AG09319 (cell line): ENCODE data around the gene KRT17.
"Not testable (repeated sequence)": the region's sequence is repeated elsewhere in the genome, so short reads cannot be mapped to it uniquely, and the experiment has no call there.

ENCODE experiments used
- DNase-seq: peaks from one replicate; pipeline ENCODE4 v3.0.0-alpha.2; 2010; ENCODE audit warnings: low read depth; ENCODE audit errors: extremely low read depth
- TF ChIP-seq, protein P1 (sequence below): IDR thresholded peaks from 2 replicates; pipeline ENCODE4 v1.5.1; 2011; ENCODE audit warnings: low read depth, mild to moderate bottlenecking, inconsistent platforms, low read length, moderate library complexity

The KRT17 gene

GRCh38 chr17:41647038-41647813, 22.9 kb upstream of the KRT17 start:
- no peak for DNase-seq
- TF ChIP-seq, protein P1, sequence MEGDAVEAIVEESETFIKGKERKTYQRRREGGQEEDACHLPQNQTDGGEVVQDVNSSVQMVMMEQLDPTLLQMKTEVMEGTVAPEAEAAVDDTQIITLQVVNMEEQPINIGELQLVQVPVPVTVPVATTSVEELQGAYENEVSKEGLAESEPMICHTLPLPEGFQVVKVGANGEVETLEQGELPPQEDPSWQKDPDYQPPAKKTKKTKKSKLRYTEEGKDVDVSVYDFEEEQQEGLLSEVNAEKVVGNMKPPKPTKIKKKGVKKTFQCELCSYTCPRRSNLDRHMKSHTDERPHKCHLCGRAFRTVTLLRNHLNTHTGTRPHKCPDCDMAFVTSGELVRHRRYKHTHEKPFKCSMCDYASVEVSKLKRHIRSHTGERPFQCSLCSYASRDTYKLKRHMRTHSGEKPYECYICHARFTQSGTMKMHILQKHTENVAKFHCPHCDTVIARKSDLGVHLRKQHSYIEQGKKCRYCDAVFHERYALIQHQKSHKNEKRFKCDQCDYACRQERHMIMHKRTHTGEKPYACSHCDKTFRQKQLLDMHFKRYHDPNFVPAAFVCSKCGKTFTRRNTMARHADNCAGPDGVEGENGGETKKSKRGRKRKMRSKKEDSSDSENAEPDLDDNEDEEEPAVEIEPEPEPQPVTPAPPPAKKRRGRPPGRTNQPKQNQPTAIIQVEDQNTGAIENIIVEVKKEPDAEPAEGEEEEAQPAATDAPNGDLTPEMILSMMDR: no peak

- TF ChIP-seq, protein P1: no peak
- DNase-seq: no peak
Measured at GRCh38 chr17:41642252-41643156, 18.1 kb upstream of the KRT17 start.

GRCh38 chr17:41640596-41640995, 16.2 kb upstream of the KRT17 start:
- not testable (repeated sequence) for DNase-seq

GRCh38 chr17:41639492-41640473, 15.4 kb upstream of the KRT17 start:
- DNase-seq: no peak
- TF ChIP-seq, protein P1: no peak

DNA sequence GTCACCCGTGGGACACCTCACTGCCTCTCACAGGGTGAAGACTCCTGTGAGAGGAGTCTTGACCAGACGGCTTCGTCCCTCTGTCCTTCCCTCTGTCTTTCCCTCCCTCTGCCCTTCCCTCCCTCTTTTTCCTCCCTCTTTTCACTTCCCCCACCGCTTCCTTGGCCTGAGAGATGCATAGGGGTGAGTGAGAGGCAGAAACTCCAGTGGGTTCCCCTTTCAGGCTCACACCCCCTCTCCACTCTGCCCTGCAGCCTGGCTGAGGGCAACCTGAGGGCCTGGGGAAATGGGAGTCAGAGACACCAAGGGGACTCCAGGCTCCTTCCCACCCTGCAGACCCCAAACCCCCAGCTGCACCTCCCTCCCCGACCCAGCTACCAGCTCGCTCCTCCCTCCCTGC, 14.6 kb upstream of the KRT17 start:
- no peak for DNase-seq
- TF ChIP-seq, protein P1: no peak

DNA sequence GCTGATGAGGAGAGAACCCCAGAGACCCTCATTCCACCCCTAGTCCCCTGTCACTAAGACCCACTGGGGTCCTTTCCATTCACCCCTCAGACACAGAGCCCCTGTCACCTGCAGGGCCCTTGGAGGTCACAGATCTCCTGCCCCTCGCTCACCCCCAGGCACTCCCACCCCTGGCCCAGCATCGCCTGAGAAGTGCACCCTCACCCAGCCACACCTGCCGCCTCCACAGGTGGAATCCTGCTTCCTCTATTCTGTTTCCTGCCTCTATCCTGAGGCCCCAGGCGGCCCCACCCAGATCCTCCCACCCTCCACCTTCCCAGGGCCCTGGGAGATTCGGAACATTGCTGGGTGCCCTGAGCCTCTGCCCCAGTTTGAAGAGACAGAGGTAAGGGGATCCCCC, 13.8 kb upstream of the KRT17 start:
- TF ChIP-seq, protein P1: no peak
- no peak for DNase-seq

DNA sequence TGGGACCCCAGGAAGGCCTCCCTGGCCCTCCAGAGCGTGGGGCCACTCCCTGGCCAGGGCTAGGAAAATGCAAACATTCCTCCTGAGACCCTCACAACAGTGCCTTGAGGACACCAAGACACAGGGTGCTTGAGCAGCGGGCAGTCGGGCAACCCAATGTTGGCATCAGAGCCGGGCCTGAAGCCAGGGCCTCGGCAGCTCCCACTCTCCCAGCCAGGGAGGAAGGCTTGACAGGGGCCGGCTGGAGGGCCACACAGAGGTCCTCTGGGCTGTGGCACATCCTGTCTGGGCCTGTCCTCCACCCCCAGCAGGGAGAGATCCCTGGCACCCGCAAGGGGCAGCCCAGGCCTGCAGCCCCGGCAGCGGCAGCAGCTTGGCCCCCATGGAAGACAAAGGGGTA, 12.3 kb upstream of the KRT17 start:
- TF ChIP-seq, protein P1: no peak
- DNase-seq: no peak
